Fibroblast of lung (primary cell): ENCODE results near the gene RNF150. TPM values are rescaled to one million over a fixed set of nuclear protein-coding genes. Genes with fewer than 3 reads are reported as not detected.

ENCODE experiments used
- DNase-seq, 2 donors: peaks; one replicate each; pipeline versions ENCODE4 v3.0.0 to v3.0.0-alpha.2; 2010; ENCODE audit warnings: low read depth in 2 of 2
- H2AFZ ChIP-seq: 2 replicates; pipeline ENCODE4 v1.5.1; 2012; ENCODE audit warnings: low read length, control low read depth, inconsistent platforms
- H3K27ac ChIP-seq: 2 replicates; pipeline ENCODE4 v1.5.1; 2011; ENCODE audit warnings: low read length, control low read depth; ENCODE audit not compliant: insufficient read depth
- H3K27me3 ChIP-seq: 2 replicates; pipeline ENCODE4 v1.5.1; 2011; ENCODE audit warnings: mild to moderate bottlenecking, low read length; ENCODE audit not compliant: control insufficient read depth, insufficient read depth
- H3K36me3 ChIP-seq: 2 replicates; pipeline ENCODE4 v1.5.1; 2011; ENCODE audit warnings: low read length; ENCODE audit not compliant: control insufficient read depth, insufficient read depth
- H3K4me1 ChIP-seq: 2 replicates; pipeline ENCODE4 v1.5.1; 2011; ENCODE audit warnings: low read length; ENCODE audit not compliant: control insufficient read depth, insufficient read depth; ENCODE audit errors: extremely low read depth
- H3K4me2 ChIP-seq: 2 replicates; pipeline ENCODE4 v1.5.1; 2011; ENCODE audit warnings: low read length, control low read depth; ENCODE audit not compliant: insufficient read depth; ENCODE audit errors: extremely low read depth
- H3K4me3 ChIP-seq, 4 experiments: fragments of 200-600 bp in 1 of 4; sonication (generic) in 1 of 4; replicated peaks in 1 of 4; 2 replicates each; pipeline ENCODE4 v1.5.1; 2011 to 2016; ENCODE audit warnings: low read length in 4 of 4, low read depth in 3 of 4, mild to moderate bottlenecking in 3 of 4, control low read depth in 2 of 4, inconsistent platforms in 1 of 4, mixed read lengths in 1 of 4; ENCODE audit not compliant: insufficient read depth in 1 of 4; ENCODE audit errors: control extremely low read depth in 1 of 4
- H3K79me2 ChIP-seq: 2 replicates; pipeline ENCODE4 v1.5.1; 2012; ENCODE audit warnings: mild to moderate bottlenecking, low read length, inconsistent platforms; ENCODE audit not compliant: control insufficient read depth, insufficient read depth
- H3K9ac ChIP-seq: 2 replicates; pipeline ENCODE4 v1.5.1; 2011; ENCODE audit warnings: mild to moderate bottlenecking, low read length, control low read depth; ENCODE audit not compliant: insufficient read depth
- H3K9me3 ChIP-seq: 2 replicates; pipeline ENCODE4 v1.5.1; 2012; ENCODE audit warnings: low read depth, low read length; ENCODE audit not compliant: control insufficient read depth, insufficient read depth
- H4K20me1 ChIP-seq: 2 replicates; pipeline ENCODE4 v1.5.1; 2011; ENCODE audit warnings: low read length; ENCODE audit not compliant: control insufficient read depth, insufficient read depth; ENCODE audit errors: extremely low read depth
- EZH2 ChIP-seq: IDR thresholded peaks from 2 replicates; pipeline ENCODE4 v1.5.1; 2012; ENCODE audit warnings: low read length, control low read depth, mild to moderate bottlenecking; ENCODE audit errors: missing control alignments
- polyA plus RNA-seq, 2 donors: library from polyadenylated mRNA; depleted of rRNA in 1 of 2; stranded (reverse) in 1 of 2; unstranded in 1 of 2; fragments of >200 nt; gene quantifications; 2 replicates each; pipeline ENCODE4 v1.2.1, GENCODE V29; 2011 to 2012; ENCODE audit warnings: missing spikeins in 1 of 2
- total RNA-seq: library from RNA; depleted of rRNA; stranded (reverse); fragments of >200 nt; gene quantifications from 2 replicates; pipeline ENCODE4 v1.2.1, GENCODE V29; 2014
- TF ChIP-seq, protein P1 (sequence below), 2 donors: IDR thresholded peaks in 1 of 2; conservative IDR thresholded peaks in 1 of 2; 1 replicate in 1 of 2; 2 replicates in 1 of 2; pipeline ENCODE4 v1.5.1; 2011 to 2012; ENCODE audit warnings: low read length in 2 of 2, control low read depth in 1 of 2, inconsistent platforms in 1 of 2, low read depth in 1 of 2, mild to moderate bottlenecking in 1 of 2

Gene RNF150
- total and polyA plus RNA-seq, 2 donors (not counting 1 experiment from before 2014, with no cell fraction given): 0.66 to 5.6 TPM

DNA sequence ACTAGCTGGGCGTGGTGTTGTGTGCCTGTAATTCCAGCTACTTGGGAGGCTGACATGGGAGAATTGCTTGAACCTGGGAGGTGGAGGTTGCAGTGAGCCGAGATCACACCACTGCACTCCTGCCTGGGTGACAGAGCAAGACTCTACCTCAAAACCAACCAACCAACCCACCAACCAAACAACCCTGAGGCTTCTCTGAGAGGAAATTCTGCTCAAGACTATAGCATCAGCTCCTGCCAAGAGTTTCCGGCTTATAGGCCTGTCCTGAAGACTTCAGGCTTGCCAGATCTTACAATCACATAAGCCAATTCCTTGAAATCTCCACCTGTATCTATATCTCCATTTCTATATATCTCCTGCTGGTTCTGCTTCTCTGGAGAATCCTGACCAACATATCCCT, 203.3 kb downstream of the RNF150 start:
- Histone ChIP-seq H3K27ac (no peak overlapping the region), H4K20me1 (no peaks in the 10 kb centered on the region), H3K36me3 (no peaks in the 10 kb centered on the region), H3K4me3 (no peak overlapping the region), H3K9ac (no peak overlapping the region), H3K27me3 (no peaks in the 10 kb centered on the region), H2AFZ (no peak overlapping the region), H3K79me2 (no peaks in the 10 kb centered on the region), H3K4me2 (no peak overlapping the region), H3K4me1 (no peaks in the 10 kb centered on the region), H3K9me3 (no peaks in the 10 kb centered on the region)
- no peak for TF ChIP-seq EZH2
- TF ChIP-seq, protein P1, sequence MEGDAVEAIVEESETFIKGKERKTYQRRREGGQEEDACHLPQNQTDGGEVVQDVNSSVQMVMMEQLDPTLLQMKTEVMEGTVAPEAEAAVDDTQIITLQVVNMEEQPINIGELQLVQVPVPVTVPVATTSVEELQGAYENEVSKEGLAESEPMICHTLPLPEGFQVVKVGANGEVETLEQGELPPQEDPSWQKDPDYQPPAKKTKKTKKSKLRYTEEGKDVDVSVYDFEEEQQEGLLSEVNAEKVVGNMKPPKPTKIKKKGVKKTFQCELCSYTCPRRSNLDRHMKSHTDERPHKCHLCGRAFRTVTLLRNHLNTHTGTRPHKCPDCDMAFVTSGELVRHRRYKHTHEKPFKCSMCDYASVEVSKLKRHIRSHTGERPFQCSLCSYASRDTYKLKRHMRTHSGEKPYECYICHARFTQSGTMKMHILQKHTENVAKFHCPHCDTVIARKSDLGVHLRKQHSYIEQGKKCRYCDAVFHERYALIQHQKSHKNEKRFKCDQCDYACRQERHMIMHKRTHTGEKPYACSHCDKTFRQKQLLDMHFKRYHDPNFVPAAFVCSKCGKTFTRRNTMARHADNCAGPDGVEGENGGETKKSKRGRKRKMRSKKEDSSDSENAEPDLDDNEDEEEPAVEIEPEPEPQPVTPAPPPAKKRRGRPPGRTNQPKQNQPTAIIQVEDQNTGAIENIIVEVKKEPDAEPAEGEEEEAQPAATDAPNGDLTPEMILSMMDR (conservative IDR thresholded peaks at IDR 0.05 in 1 of 2, IDR thresholded peaks at IDR 0.05 in 1 of 2; ENCODE audit: low read depth in 1 of 2, low read length in 2 of 2): no peak
- DNase-seq: no peak

DNA sequence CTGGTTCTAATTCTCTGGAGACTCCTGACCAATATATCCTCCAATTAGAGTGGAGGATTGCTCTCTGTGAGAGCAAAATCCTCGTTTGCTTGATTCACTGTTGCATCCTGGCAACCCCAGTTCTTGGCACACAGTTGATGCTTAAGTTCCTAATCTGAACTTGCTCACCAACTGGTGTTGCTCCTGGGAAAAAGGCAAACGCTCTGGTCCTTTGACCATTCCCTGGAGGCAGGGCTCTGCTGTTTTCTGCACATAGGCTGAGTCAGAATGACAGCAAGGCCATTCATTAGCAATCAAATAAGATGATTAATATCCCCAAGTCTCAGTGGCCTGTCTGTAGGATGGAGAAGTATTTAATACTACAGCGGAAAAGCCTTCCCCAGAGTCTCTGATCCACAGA, 204.4 kb downstream of the RNF150 start:
- Histone ChIP-seq H3K27ac (no peak overlapping the region), H3K9ac (no peak overlapping the region), H3K79me2 (no peaks in the 10 kb centered on the region), H4K20me1 (no peaks in the 10 kb centered on the region), H3K4me1 (no peaks in the 10 kb centered on the region), H3K4me3 (no peak overlapping the region), H2AFZ (no peak overlapping the region), H3K4me2 (no peak overlapping the region), H3K36me3 (no peaks in the 10 kb centered on the region), H3K9me3 (no peaks in the 10 kb centered on the region), H3K27me3 (no peaks in the 10 kb centered on the region)
- DNase-seq: peak in 1 of 2 donors; percentile 39
- TF ChIP-seq, protein P1 (conservative IDR thresholded peaks at IDR 0.05 in 1 of 2, IDR thresholded peaks at IDR 0.05 in 1 of 2; ENCODE audit: low read depth in 1 of 2, low read length in 2 of 2): no peak
- TF ChIP-seq EZH2: no peak

DNA sequence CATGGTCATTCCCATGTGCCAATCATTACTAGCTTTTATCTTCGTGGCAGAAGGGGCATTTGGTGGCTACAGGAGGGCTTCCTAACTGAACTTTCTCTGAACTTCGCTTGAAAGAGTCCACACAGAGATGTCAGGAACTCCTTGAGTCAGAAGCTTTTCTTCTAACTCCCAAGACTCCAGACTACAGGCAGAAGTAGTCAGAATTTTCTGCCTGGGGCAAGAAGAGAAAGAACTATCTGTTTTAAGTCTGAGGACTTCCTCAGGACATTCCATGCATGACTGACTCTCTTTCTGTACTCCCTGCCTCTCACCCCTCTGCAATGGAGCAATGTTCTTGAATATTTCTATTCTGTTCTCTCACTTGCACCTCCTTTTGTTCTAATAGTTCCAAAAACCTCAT, 206.6 kb downstream of the RNF150 start:
- DNase-seq: peak in 1 of 2 donors; percentile 33
- no peak overlapping the region for H3K9ac ChIP-seq
- H3K9me3 ChIP-seq: no peaks in the 10 kb centered on the region
- H3K4me3 ChIP-seq: no peak overlapping the region
- no peak overlapping the region for H3K27ac ChIP-seq
- H4K20me1 ChIP-seq: no peaks in the 10 kb centered on the region
- H3K36me3 ChIP-seq: no peaks in the 10 kb centered on the region
- H3K4me1 ChIP-seq: no peaks in the 10 kb centered on the region
- no peaks in the 10 kb centered on the region for H3K79me2 ChIP-seq
- no peak for TF ChIP-seq EZH2
- TF ChIP-seq, protein P1 (conservative IDR thresholded peaks at IDR 0.05 in 1 of 2, IDR thresholded peaks at IDR 0.05 in 1 of 2; ENCODE audit: low read depth in 1 of 2, low read length in 2 of 2): no peak
- H2AFZ ChIP-seq: no peak overlapping the region
- H3K4me2 ChIP-seq: no peak overlapping the region
- H3K27me3 ChIP-seq: no peaks in the 10 kb centered on the region
